Stimulated activated CD4-positive, alpha-beta T cell treated with anti-CD3 and anti-CD28 coated beads, Interleukin-4, amount 100 ng/mL, for 48 hours (primary cell): ENCODE measurements around the gene ADH5.
"Not testable (repeated sequence)": the region's sequence is repeated elsewhere in the genome, so short reads cannot be mapped to it uniquely, and the experiment has no call there.

Experiments
- DNase-seq, 2 donors: peaks; one replicate each; pipeline ENCODE4 v3.0.0-alpha.2; 2020; ENCODE audit warnings: low read depth in 2 of 2

The ADH5 gene

DNA sequence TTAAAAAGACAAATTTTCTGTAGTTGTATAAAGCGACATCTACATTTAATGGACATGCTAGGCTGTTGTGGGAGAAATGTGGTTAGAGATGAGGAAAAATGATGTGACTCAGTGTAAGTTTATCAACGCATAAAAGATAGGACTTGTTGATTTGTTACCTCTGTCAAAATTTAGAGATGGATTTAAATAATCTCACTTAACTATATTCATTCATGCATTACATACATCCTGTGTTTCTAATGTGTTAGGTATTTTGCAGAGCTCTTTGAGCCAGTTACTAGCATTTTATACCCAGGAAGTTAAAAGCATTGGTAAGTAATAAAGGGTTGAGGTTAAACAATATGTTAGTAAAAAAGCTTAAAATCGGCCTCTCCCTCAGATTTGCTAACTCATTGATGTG lies 58.7 kb downstream of the ADH5 start:
- DNase-seq = no peak

DNA sequence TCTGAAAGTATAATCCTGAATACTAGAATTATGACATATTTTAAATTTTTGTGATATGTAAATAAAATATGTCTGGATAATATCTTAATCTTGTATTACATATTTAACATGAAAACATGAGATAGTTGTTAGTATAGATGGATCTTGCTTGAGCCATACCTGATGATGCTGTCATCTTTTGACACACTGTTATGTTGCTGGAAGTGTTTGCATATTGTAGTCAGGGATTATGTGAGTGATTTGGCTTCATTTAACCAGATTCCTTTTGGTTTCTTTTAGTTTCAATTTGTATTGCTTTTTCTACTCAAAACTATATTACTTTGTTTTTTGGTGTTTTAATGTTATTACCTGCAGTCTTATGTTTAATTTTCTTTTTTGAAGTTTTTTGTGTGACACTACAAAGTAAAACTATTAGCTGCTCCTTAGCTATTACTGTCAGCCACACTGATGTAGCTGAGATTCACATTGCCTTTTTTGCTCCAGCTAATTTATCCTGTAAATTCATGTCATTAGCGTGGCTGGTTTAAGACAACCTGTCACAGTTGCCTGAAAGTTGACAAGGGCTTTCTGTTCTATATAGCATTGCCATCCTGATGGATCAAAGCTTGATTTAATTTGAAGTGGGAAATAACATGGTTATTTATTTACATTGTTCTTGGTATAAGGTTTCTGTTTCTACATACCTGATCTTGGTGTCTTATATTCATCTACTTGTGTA lies 59.4 kb downstream of the ADH5 start:
- DNase-seq = no peak

DNA sequence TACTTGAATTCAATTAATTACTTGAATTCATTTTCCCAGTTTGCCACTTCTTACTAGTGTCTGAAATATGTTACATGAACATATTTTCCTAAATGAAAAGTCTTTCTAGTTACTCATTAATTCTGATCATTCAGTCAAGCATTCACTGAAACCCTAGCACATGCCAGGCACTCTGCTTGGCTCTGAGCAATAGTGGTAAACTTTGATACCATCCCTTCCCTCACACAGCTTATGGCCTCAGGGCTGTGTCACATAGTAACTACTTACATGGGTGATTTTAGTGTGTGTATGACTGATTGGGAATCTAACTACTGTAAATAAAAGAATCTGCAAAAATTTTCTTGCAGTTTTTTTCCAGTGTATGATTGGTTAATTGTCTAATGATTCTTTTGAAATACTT lies 60.4 kb downstream of the ADH5 start:
- no peak for DNase-seq

DNA sequence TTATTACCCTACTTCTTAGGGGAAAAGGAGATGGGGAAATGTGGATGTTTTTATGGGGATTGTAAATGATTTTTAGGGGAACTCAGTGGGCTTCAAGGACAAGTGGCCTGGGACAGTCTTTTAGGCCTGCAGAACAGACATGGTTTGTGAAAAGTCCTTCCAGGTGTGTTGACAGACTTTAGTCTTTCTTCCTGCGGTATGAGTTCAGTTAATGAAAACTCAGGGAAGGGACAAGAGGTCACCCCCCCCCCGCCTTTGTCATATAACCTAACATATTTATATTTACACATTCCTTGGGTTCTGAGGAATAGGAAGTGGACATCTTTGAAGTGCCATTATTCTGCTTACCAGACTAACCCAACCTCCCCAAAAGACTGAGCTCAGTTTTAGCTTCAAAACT lies 61.3 kb downstream of the ADH5 start:
- DNase-seq = no peak

DNA sequence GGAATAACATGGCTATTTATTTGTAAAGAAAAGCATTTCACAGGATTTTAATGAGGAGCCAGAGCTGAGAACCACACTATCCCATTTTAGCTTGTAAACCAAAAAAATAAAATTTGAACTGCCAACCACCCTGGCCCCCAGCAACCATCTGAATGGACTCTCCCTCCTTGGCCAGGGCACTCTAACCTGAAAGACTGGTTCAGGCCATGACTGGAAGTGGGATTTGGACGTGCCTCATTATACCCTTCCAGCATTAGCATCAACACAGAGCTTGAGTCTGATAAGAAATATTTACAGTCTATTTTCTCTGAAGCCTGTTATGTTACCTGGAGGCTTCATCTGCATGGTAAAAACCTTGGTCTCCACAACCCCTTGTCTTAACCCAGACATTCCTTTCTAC lies 63.1 kb downstream of the ADH5 start:
- DNase-seq = no peak

DNA sequence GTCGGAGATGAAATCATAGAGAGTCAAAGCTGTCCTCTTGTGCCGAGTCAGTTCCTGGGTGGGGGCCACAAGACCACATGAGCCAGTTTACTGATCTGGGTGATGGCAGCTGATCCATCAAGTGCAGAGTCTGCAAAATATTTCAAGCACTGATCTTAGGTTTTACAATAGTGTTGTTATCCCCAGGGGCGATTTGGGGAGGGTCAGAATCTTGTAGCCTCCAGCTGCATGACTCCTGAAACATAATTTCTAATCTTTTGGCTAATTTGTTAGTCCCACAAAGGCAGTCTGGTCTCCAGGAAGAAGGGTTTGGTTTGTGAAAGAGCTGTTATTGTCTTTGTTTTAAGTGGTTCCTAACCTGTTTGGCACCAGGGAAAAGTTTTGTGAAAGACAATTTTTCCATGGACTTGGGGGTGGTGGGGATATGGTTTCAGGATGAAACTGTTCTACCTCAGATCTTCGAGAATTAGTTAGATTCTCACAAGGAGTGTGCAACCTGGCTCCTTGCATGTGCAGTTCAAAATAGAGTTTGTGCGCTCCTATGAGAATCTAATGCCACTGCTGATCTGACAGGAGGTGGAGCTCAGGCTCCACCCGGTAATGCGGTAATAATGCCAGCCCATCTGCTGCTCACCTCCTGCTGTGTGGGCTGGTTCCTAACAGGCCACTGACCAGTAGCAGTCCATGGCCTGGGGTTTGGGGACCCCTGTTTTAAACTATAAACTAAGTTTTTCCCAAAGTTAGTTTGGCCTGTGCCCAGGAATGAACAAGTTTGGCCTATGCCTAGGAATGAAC lies 63.9 kb downstream of the ADH5 start:
- DNase-seq = no peak

DNA sequence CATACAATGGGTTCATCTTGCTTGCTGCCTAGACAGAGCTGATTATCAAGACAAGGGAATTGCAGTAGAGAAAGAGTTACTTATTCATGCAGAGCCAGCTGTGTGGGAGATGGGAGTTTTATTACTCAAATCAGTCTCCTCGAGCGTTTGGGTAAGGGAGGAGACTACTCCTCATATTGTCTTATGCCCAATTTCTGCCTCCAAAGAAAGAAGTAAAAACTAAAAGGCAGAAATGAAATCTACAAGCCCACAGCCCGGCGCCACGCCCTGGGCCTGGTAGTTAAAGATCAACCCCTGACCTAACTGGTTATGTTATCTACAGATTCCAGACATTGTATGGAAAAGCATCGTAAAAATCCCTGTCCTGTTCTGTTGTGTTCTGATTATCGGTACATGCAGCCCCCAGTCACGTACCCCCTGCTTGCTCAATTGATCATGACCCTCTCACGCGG lies 64.8 kb downstream of the ADH5 start:
- DNase-seq = not testable (repeated sequence)

DNA sequence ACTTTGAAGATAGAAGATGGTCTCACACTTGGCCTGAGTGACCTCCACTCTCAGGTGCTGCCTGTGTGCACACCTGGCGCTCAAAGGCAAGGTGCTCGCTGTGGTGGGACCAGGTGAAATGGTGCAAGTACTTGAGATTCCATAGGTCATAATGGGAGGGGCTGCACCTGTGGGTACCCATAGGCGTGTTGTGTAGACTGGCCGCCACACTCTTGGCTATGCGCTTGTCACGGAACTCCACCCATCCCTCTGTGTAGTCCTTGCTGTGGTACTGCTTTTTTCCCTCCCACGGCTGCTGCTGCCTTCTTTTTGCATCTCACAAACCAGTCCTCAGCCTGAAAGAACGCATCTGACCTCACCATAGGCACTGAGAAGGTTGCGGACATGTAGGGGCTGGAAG lies 66.0 kb downstream of the ADH5 start:
- no peak for DNase-seq

DNA sequence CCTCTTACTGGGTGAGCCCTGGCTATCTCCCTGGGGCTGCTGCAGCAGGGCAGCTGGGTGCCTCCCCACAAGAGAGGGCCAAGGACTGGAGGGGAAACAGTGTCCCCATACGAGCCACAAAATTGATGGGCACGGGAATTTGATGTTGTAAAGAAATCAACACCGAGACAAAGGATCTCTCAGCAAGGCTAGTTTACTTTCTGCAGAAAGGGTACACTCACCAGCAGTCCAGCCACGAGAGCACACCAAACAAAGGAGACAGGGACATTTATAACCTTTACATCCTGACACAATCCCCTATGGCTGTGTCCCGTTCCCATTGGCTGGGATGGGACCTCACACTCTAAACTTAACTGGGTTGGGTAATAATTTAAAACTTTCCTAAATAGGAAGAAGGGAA lies 67.2 kb downstream of the ADH5 start:
- no peak for DNase-seq
